HG02973 (cell line): ENCODE results near the gene TYW5.

ENCODE experiments used
- ATAC-seq: cut with Tn5 transposase; IDR thresholded peaks from one replicate; pipeline ENCODE4 v1.9.1; 2021; ENCODE audit warnings: moderate library complexity; ENCODE audit not compliant: unreplicated experiment

The TYW5 gene

GRCh38 chr2:199975273-199975895 lies 20.1 kb upstream of the TYW5 start:
- no peak for ATAC-seq

- ATAC-seq: no peak
Observed at GRCh38 chr2:199973703-199974102, 18.4 kb upstream of the TYW5 start.

- no peak for ATAC-seq
Observed at GRCh38 chr2:199972088-199972626, 16.9 kb upstream of the TYW5 start.

GRCh38 chr2:199968126-199968525 lies 12.8 kb upstream of the TYW5 start:
- ATAC-seq: no peak

- no peak for ATAC-seq
Observed at GRCh38 chr2:199966976-199967375, 11.7 kb upstream of the TYW5 start.

- no peak for ATAC-seq
Observed at GRCh38 chr2:199966405-199966804, 11.1 kb upstream of the TYW5 start.

- ATAC-seq: peak; percentile 65
Observed at GRCh38 chr2:199962203-199962602, 6.9 kb upstream of the TYW5 start.

GRCh38 chr2:199958014-199958413 lies 2.7 kb upstream of the TYW5 start:
- ATAC-seq: no peak

GRCh38 chr2:199956062-199956380 lies 730 bp upstream of the TYW5 start:
- no peak for ATAC-seq

GRCh38 chr2:199955007-199955338 lies 318 bp downstream of the TYW5 start:
- ATAC-seq: peak; percentile 32

GRCh38 chr2:199951023-199951422 lies 4.3 kb downstream of the TYW5 start:
- no peak for ATAC-seq

GRCh38 chr2:199950396-199950795 lies 4.9 kb downstream of the TYW5 start:
- no peak for ATAC-seq

- ATAC-seq: no peak
Observed at GRCh38 chr2:199946836-199947235, 8.5 kb downstream of the TYW5 start.

GRCh38 chr2:199946196-199946595 lies 9.1 kb downstream of the TYW5 start:
- no peak for ATAC-seq

GRCh38 chr2:199943373-199943772 lies 11.9 kb downstream of the TYW5 start:
- ATAC-seq: no peak

GRCh38 chr2:199940373-199940772 lies 14.9 kb downstream of the TYW5 start:
- peak; percentile 70 for ATAC-seq

- ATAC-seq: no peak
Observed at GRCh38 chr2:199936554-199936953, 18.7 kb downstream of the TYW5 start.

GRCh38 chr2:199933466-199933865 lies 21.8 kb downstream of the TYW5 start:
- no peak for ATAC-seq

GRCh38 chr2:199932312-199932855 lies 22.9 kb downstream of the TYW5 start:
- ATAC-seq: no peak

GRCh38 chr2:199929262-199929661 lies 26.0 kb downstream of the TYW5 start:
- no peak for ATAC-seq

GRCh38 chr2:199928626-199929025 lies 26.7 kb downstream of the TYW5 start:
- ATAC-seq: no peak

GRCh38 chr2:199928226-199928625 lies 27.1 kb downstream of the TYW5 start:
- ATAC-seq: no peak

- no peak for ATAC-seq
Observed at GRCh38 chr2:199926806-199927205, 28.5 kb downstream of the TYW5 start.
